IMR-90 (cell line): Measurements from ENCODE around the gene SOCS3. TPM values are rescaled to one million over a fixed set of nuclear protein-coding genes. Genes with fewer than 3 reads are reported as not detected.

Experiments
- ATAC-seq: fragments of 200-7000 bp; cut with Tn5 transposase; 2 replicates; pipeline ENCODE4 v1.9.1; 2020; ENCODE audit warnings: low read depth, mild to moderate bottlenecking, moderate library complexity
- BruUV-seq: library from RNA; stranded (reverse); fragments of 400-500 nt; replicated peaks from 2 replicates; lab custom pipeline; 2021; lab: Mats Ljungman, UMichigan
- CTCF ChIA-PET: fragments of 300-600 bp; formaldehyde crosslinking; extraction: SDS; loops from one replicate; lab custom pipeline; 2021; ENCODE audit warnings: antibody characterized with exemption; lab: Yijun Ruan, JAX
- POLR2A ChIA-PET: fragments of 300-600 bp; sonication (Branson Sonifier 250); formaldehyde crosslinking; loops from one replicate; lab custom pipeline; 2022; ENCODE audit warnings: antibody characterized with exemption; ENCODE audit not compliant: unreplicated experiment; lab: Charles Lee
- DNase-seq: peaks from one replicate; pipeline ENCODE4 v3.0.0; 2013
- H2AFZ ChIP-seq: replicated peaks from 2 replicates; pipeline ENCODE3; 2013; ENCODE audit warnings: low read length, mild to moderate bottlenecking; ENCODE audit not compliant: poor library complexity
- H2AK5ac ChIP-seq: 2 replicates; pipeline ENCODE4 v1.6.1; 2013; ENCODE audit warnings: low read depth, low read length, inconsistent platforms
- H2AK9ac ChIP-seq: replicated peaks from 2 replicates; pipeline ENCODE3; 2013; ENCODE audit warnings: mild to moderate bottlenecking, low read depth, low read length, moderate library complexity; ENCODE audit not compliant: poor library complexity
- H2BK120ac ChIP-seq: 2 replicates; pipeline ENCODE4 v1.6.1; 2013; ENCODE audit warnings: low read depth, low read length, inconsistent platforms
- H2BK15ac ChIP-seq: 3 replicates; pipeline ENCODE4 v1.6.1; 2013; ENCODE audit warnings: low read depth, low read length, inconsistent platforms
- H2BK20ac ChIP-seq: 2 replicates; pipeline ENCODE4 v1.6.1; 2013; ENCODE audit warnings: low read depth, mild to moderate bottlenecking, inconsistent platforms, low read length, moderate library complexity
- H2BK5ac ChIP-seq: 2 replicates; pipeline ENCODE4 v1.6.1; 2013; ENCODE audit warnings: mild to moderate bottlenecking, low read depth, low read length, inconsistent platforms; ENCODE audit not compliant: poor library complexity, severe bottlenecking
- H3K14ac ChIP-seq: replicated peaks from 2 replicates; pipeline ENCODE4 v1.6.1; 2013; ENCODE audit warnings: low read depth, low read length, inconsistent platforms
- H3K18ac ChIP-seq: 2 replicates; pipeline ENCODE4 v1.6.1; 2013; ENCODE audit warnings: low read depth, low read length, control low read depth
- H3K23ac ChIP-seq: 2 replicates; pipeline ENCODE4 v1.6.1; 2013; ENCODE audit warnings: low read depth, low read length, inconsistent platforms
- H3K27ac ChIP-seq: 2 replicates; pipeline ENCODE4 v1.5.1; 2013; ENCODE audit warnings: mild to moderate bottlenecking, control low read depth, low read length; ENCODE audit not compliant: insufficient read depth
- H3K27me3 ChIP-seq: 2 replicates; pipeline ENCODE4 v1.6.1; 2013; ENCODE audit warnings: low read length; ENCODE audit not compliant: control insufficient read depth, insufficient read depth
- H3K36me3 ChIP-seq: 2 replicates; pipeline ENCODE4 v1.6.1; 2013; ENCODE audit warnings: low read length, mixed read lengths; ENCODE audit not compliant: control insufficient read depth, insufficient read depth
- H3K4ac ChIP-seq: 2 replicates; pipeline ENCODE4 v1.6.1; 2013; ENCODE audit warnings: low read depth, low read length, inconsistent platforms
- H3K4me1 ChIP-seq: 2 replicates; pipeline ENCODE4 v1.6.1; 2013; ENCODE audit warnings: low read length, mixed read lengths; ENCODE audit not compliant: control insufficient read depth, insufficient read depth
- H3K4me2 ChIP-seq: 2 replicates; pipeline ENCODE4 v1.6.1; 2013; ENCODE audit warnings: low read depth, mild to moderate bottlenecking, control low read depth, low read length, moderate library complexity
- H3K4me3 ChIP-seq: 2 replicates; pipeline ENCODE4 v1.5.1; 2013; ENCODE audit warnings: low read depth, mild to moderate bottlenecking, control low read depth, low read length, moderate library complexity; ENCODE audit not compliant: insufficient read depth
- H3K56ac ChIP-seq: 2 replicates; pipeline ENCODE4 v1.6.1; 2013; ENCODE audit warnings: low read length, inconsistent platforms; ENCODE audit not compliant: insufficient read depth; ENCODE audit errors: extremely low read depth
- H3K79me1 ChIP-seq, 2 experiments: 2 replicates each; pipeline ENCODE4 v1.6.1; 2013; ENCODE audit warnings: low read length in 2 of 2, inconsistent platforms in 1 of 2, low read depth in 1 of 2
- H3K9ac ChIP-seq: 2 replicates; pipeline ENCODE4 v1.6.1; 2013; ENCODE audit warnings: low read depth, low read length, control low read depth
- H3K9me1 ChIP-seq: 2 replicates; pipeline ENCODE4 v1.6.1; 2013; ENCODE audit warnings: low read length, inconsistent platforms; ENCODE audit not compliant: insufficient read depth
- H3K9me3 ChIP-seq: 2 replicates; pipeline ENCODE4 v1.6.1; 2013; ENCODE audit warnings: low read length; ENCODE audit not compliant: control insufficient read depth, insufficient read depth
- H4K20me1 ChIP-seq: 2 replicates; pipeline ENCODE4 v1.6.1; 2013; ENCODE audit warnings: low read length, inconsistent platforms; ENCODE audit not compliant: insufficient read depth
- H4K5ac ChIP-seq: 2 replicates; pipeline ENCODE4 v1.6.1; 2013; ENCODE audit warnings: mild to moderate bottlenecking, low read depth, low read length, control low read depth
- H4K8ac ChIP-seq, 2 experiments: 2 replicates each; pipeline ENCODE4 v1.6.1; 2013; ENCODE audit warnings: low read depth in 2 of 2, low read length in 2 of 2, control low read depth in 1 of 2, inconsistent platforms in 1 of 2
- H4K91ac ChIP-seq: 2 replicates; pipeline ENCODE4 v1.6.1; 2013; ENCODE audit warnings: low read depth, low read length, inconsistent platforms; ENCODE audit not compliant: insufficient read depth
- CEBPB ChIP-seq: IDR thresholded peaks from 2 replicates; pipeline ENCODE4 v1.6.1; 2012; ENCODE audit warnings: low read depth, low read length, improper control_type of control experiment
- MAFK ChIP-seq: IDR thresholded peaks from 2 replicates; pipeline ENCODE4 v1.6.1; 2012; ENCODE audit warnings: low read depth, low read length, improper control_type of control experiment
- MAZ ChIP-seq: IDR thresholded peaks from 2 replicates; pipeline ENCODE4 v1.6.1; 2012; ENCODE audit warnings: low read depth, mild to moderate bottlenecking, low read length, improper control_type of control experiment, moderate library complexity, borderline replicate concordance
- POLR2A ChIP-seq: IDR thresholded peaks from 2 replicates; pipeline ENCODE4 v1.6.1; 2012; ENCODE audit warnings: mild to moderate bottlenecking, low read depth, low read length
- WGBS, 2 experiments: methylation state at CpG; one replicate each; pipeline versions ENCODE4 v1.1.5 to v1.1.7; 2013; ENCODE audit warnings: missing lambda C conversion rate in 2 of 2; ENCODE audit not compliant: insufficient read length in 1 of 2; ENCODE audit errors: extremely low coverage in 2 of 2; 5-methylcytosine and 5-hydroxymethylcytosine counted together
- dilution Hi-C: fragments of 300-500 bp; cut with HindIII; formaldehyde crosslinking; loops from one replicate; pipeline ENCODE4 v1.14.3; 2018; ENCODE audit warnings: low sequenced_read_pairs; ENCODE audit not compliant: unreplicated experiment
- in situ Hi-C: fragments of 300-500 bp; cut with MboI; formaldehyde crosslinking; loops from 3 replicates; pipeline ENCODE4 v1.14.3; 2019; ENCODE audit warnings: low sequenced_read_pairs, inconsistent platforms, mixed read lengths
- intact Hi-C: fragments of 100-400 bp; cut with micrococcal nuclease; formaldehyde crosslinking; loops from 2 replicates; pipeline ENCODE4 v1.10.0; 2022
- polyA plus RNA-seq, 3 experiments: library from polyadenylated mRNA; depleted of rRNA; stranded (reverse); fragments of >200 nt; gene quantifications; 2 replicates each; pipeline ENCODE4 v1.2.3, GENCODE V29; 2012; ENCODE audit warnings: low replicate concordance in 1 of 3
- total RNA-seq: library from RNA; depleted of rRNA; stranded (reverse); fragments of >200 nt; gene quantifications from 2 replicates; pipeline ENCODE4 v1.2.3, GENCODE V29; 2012

SOCS3 gene
- total and polyA plus RNA-seq, 2 of the 4 experiments (the other 2 are of a cell fraction), result 19.2 to 19.9 TPM

GRCh38 chr17:78407387-78408000 is 47.6 kb upstream of the SOCS3 start:
- H4K8ac ChIP-seq, result no peak overlapping the region
- H3K4me2 ChIP-seq, result no peak overlapping the region
- H3K14ac ChIP-seq, result no peak overlapping the region
- intact Hi-C loops, result no loop called here
- H4K20me1 ChIP-seq, result peaks cover 55% of the 10 kb centered on the region
- dilution Hi-C loops, result no loop called here
- WGBS, 2 experiments, result 86% methylated on average over 4 of the region's 7 CpGs; no CpG with 5 or more reads in 1 of the 2 experiments
- no peak overlapping the region for H3K9ac ChIP-seq
- H2BK5ac ChIP-seq, result no peak overlapping the region
- peak overlapping the region; percentile 2; the same call in 1 of the 2 replicates for H3K4ac ChIP-seq
- no peak overlapping the region for H2BK20ac ChIP-seq
- no peak overlapping the region for H4K5ac ChIP-seq
- H2BK120ac ChIP-seq, result no peak overlapping the region
- no peaks in the 10 kb centered on the region for H3K9me3 ChIP-seq
- no peak overlapping the region for H2BK15ac ChIP-seq
- no peak overlapping the region for H3K18ac ChIP-seq
- H2AK9ac ChIP-seq, result no peak overlapping the region
- peaks cover 13% of the 10 kb centered on the region for H3K4me1 ChIP-seq
- H3K36me3 ChIP-seq, result peaks cover 61% of the 10 kb centered on the region
- peaks cover 26% of the 10 kb centered on the region for H3K9me1 ChIP-seq
- H2AK5ac ChIP-seq, result no peak overlapping the region
- H3K27ac ChIP-seq, result no peak overlapping the region
- ATAC-seq (no peak), DNase-seq (peak; percentile 51)
- BruUV-seq, result no TSS peak
- H3K27me3 ChIP-seq, result no peaks in the 10 kb centered on the region
- H2AFZ ChIP-seq, result no peak overlapping the region
- no peak overlapping the region for H3K56ac ChIP-seq
- in situ Hi-C loops, result no loop called here
- no peak overlapping the region for H3K4me3 ChIP-seq
- ChIA-PET POLR2A (no interaction called here), CTCF (no interaction called here)
- no peak for TF ChIP-seq MAFK
- peak; percentile 25; the same call in 1 of the 2 replicates for TF ChIP-seq CEBPB
- no peak for TF ChIP-seq MAZ
- TF ChIP-seq POLR2A, result no peak
- H3K23ac ChIP-seq, result no peak overlapping the region
- peaks cover 54 to 93% of the 10 kb centered on the region in 2 experiments for H3K79me1 ChIP-seq
- H4K91ac ChIP-seq, result no peak overlapping the region
